GM23338 (cell line): ENCODE data around the gene RHBDF2.

Source experiments
- CREB1 ChIP-seq: fragments of 250-450 bp; sonication (Bioruptor Pico); IDR thresholded peaks from 2 replicates; pipeline ENCODE4 v1.5.0; 2020; ENCODE audit warnings: low read depth, mild to moderate bottlenecking, moderate library complexity
- CTCF ChIP-seq, 2 experiments: fragments of 200-600 bp in 1 of 2; sonication (generic) in 1 of 2; conservative IDR thresholded peaks; 2 replicates each; pipeline versions ENCODE4 v1.5.1 to v1.6.1; 2016 to 2017; ENCODE audit warnings: antibody characterized with exemption in 2 of 2, low read depth in 2 of 2, mild to moderate bottlenecking in 2 of 2, moderate library complexity in 1 of 2
- EZH2 ChIP-seq: fragments of 200-600 bp; sonication (generic); IDR thresholded peaks from one replicate; pipeline ENCODE4 v1.8.0; 2017; ENCODE audit warnings: antibody characterized with exemption, mild to moderate bottlenecking, low read depth; ENCODE audit not compliant: unreplicated experiment
- EZH2phosphoT487 ChIP-seq: fragments of 200-600 bp; sonication (generic); IDR thresholded peaks from one replicate; pipeline ENCODE4 v1.8.1; 2018; ENCODE audit warnings: antibody characterized with exemption; ENCODE audit not compliant: unreplicated experiment
- REST ChIP-seq: IDR thresholded peaks from one replicate; pipeline ENCODE4 v1.6.1; 2018; ENCODE audit warnings: antibody characterized with exemption; ENCODE audit not compliant: unreplicated experiment

GRCh38 chr17:76549539-76549938 lies 48.3 kb upstream of the RHBDF2 start:
- no peak for TF ChIP-seq CTCF (conservative IDR thresholded peaks at IDR 0.05; ENCODE audit: low read depth in 2 of 2)
- TF ChIP-seq EZH2phosphoT487, result no peak
- no peak for TF ChIP-seq EZH2
- no peak for TF ChIP-seq CREB1 (CRISPR knock-in tag)
- no peak for TF ChIP-seq REST
